ENCODE measurements around the gene PTPN20. TPM values are rescaled to one million over a fixed set of nuclear protein-coding genes. Genes with fewer than 3 reads are reported as not detected.
"Not testable (repeated sequence)": the region's sequence is repeated elsewhere in the genome, so short reads cannot be mapped to it uniquely, and the experiment has no call there.

The PTPN20 gene
- total and polyA plus RNA-seq, 2 of the 8 experiments (the other 6 are each of a cell fraction or from before 2014, with no cell fraction given) = not detected

DNA sequence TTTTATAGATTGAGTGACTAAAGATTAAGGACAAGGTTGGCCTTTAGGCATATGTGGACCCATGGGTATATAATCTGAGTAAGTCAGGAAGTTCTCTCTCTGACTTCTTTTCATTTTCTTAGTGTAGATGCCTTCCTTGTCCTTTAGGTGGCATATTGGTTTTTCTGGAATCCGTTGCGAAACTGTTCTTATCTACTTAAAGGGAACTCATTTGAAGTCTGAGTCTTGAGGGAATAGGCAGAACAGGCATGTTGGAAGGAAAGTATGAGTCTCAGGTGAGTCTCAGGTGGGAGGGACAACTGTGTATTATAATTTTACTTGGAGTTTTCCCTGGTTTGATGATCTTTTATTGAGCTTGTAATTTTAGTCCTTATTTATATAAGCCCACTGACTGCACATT, 14.6 kb downstream of the PTPN20 start:
- 29% methylated on average over 2 of the region's 2 CpGs; no CpG with 5 or more reads in 1 of the 2 experiments for WGBS, 2 experiments (ENCODE audit: extremely low coverage in 1 of 2, insufficient coverage in 1 of 2, insufficient read length in 1 of 2, insufficient replicate concordance in 2 of 2, low coverage in 1 of 2, low lambda C conversion rate in 2 of 2, missing lambda C conversion rate in 1 of 2)
- H3K56ac ChIP-seq (replicated peaks; ENCODE audit: insufficient read length, low read depth, low read length); H3K23me2 ChIP-seq (ENCODE audit: low read depth, low read length); H3K36me3 ChIP-seq (ENCODE audit: control insufficient read depth in 2 of 4, insufficient read depth in 4 of 4, low read length in 3 of 4); H4K8ac ChIP-seq (ENCODE audit: extremely low read depth, insufficient read depth, low read length); H3K4me2 ChIP-seq (ENCODE audit: insufficient read depth in 1 of 2, low read depth in 2 of 2, low read length in 2 of 2); H3K23ac ChIP-seq (ENCODE audit: insufficient read length); H3K79me2 ChIP-seq (ENCODE audit: control insufficient read depth in 1 of 2, insufficient read depth in 2 of 2, low read length in 2 of 2); CTCF ChIA-PET (ENCODE audit: partially characterized antibody); H2BK5ac ChIP-seq (ENCODE audit: low read depth, low read length); H2AFZ ChIP-seq (ENCODE audit: low read length); H3K79me1 ChIP-seq (ENCODE audit: low read depth, low read length); H3K27ac ChIP-seq (ENCODE audit: low read depth, low read length); H2BK120ac ChIP-seq (replicated peaks; ENCODE audit: low read depth, low read length); H2AK5ac ChIP-seq (ENCODE audit: low read depth, low read length); POLR2A ChIA-PET (ENCODE audit: partially characterized antibody); H3K27me3 ChIP-seq (replicated peaks in 1 of 4; ENCODE audit: control insufficient read depth in 3 of 4, extremely low read depth in 1 of 4, insufficient read depth in 3 of 4, low read length in 3 of 4); H4K5ac ChIP-seq (ENCODE audit: insufficient read length, low read depth, low read length); DNase-seq (ENCODE audit: low read depth in 1 of 2, low spot score in 2 of 2); H2BK12ac ChIP-seq (ENCODE audit: low read depth, low read length); H2BK20ac ChIP-seq (ENCODE audit: low read length); H3K14ac ChIP-seq (ENCODE audit: insufficient read length); H3K9ac ChIP-seq (replicated peaks in 1 of 4; ENCODE audit: extremely low read depth in 1 of 4, low read depth in 3 of 4, low read length in 3 of 4); H2BK15ac ChIP-seq (ENCODE audit: low read length); FAIRE-seq; H4K91ac ChIP-seq (replicated peaks; ENCODE audit: insufficient read length, low read length); H3K9me3 ChIP-seq (ENCODE audit: insufficient read depth in 2 of 2, low read depth in 1 of 2, low read length in 1 of 2); H4K20me1 ChIP-seq (replicated peaks in 1 of 2; ENCODE audit: control insufficient read depth in 1 of 2, insufficient read depth in 2 of 2, low read length in 2 of 2); H3K4me3 ChIP-seq (ENCODE audit: extremely low read depth in 1 of 4, insufficient read depth in 2 of 4, low read depth in 3 of 4, low read length in 4 of 4); H3K18ac ChIP-seq (ENCODE audit: extremely low read depth, low read length); H3K4ac ChIP-seq (replicated peaks; ENCODE audit: insufficient read length, low read depth, low read length); H3K4me1 ChIP-seq (replicated peaks in 1 of 4; ENCODE audit: control insufficient read depth in 3 of 4, insufficient read depth in 4 of 4, low read length in 3 of 4): not testable (repeated sequence)
- TF ChIP-seq CEBPB (IDR thresholded peaks at IDR 0.05; ENCODE audit: low read depth, low read length) = peak; percentile 56

GRCh38 chr10:46928810-46929209, 17.6 kb downstream of the PTPN20 start:
- CTCF ChIA-PET (ENCODE audit: partially characterized antibody); H3K36me3 ChIP-seq (ENCODE audit: control insufficient read depth in 2 of 4, insufficient read depth in 4 of 4, low read length in 3 of 4); H3K9ac ChIP-seq (replicated peaks in 1 of 4; ENCODE audit: extremely low read depth in 1 of 4, low read depth in 3 of 4, low read length in 3 of 4); H3K23me2 ChIP-seq (ENCODE audit: low read depth, low read length); H3K9me3 ChIP-seq (ENCODE audit: insufficient read depth in 2 of 2, low read depth in 1 of 2, low read length in 1 of 2); H3K14ac ChIP-seq (ENCODE audit: insufficient read length); H3K27ac ChIP-seq (ENCODE audit: low read depth, low read length); H2BK5ac ChIP-seq (ENCODE audit: low read depth, low read length); H3K4me2 ChIP-seq (ENCODE audit: insufficient read depth in 1 of 2, low read depth in 2 of 2, low read length in 2 of 2); DNase-seq (ENCODE audit: low read depth in 1 of 2, low spot score in 2 of 2); H4K91ac ChIP-seq (replicated peaks; ENCODE audit: insufficient read length, low read length); H3K4ac ChIP-seq (replicated peaks; ENCODE audit: insufficient read length, low read depth, low read length); H2AFZ ChIP-seq (ENCODE audit: low read length); H3K79me2 ChIP-seq (ENCODE audit: control insufficient read depth in 1 of 2, insufficient read depth in 2 of 2, low read length in 2 of 2); H2BK20ac ChIP-seq (ENCODE audit: low read length); H2BK120ac ChIP-seq (replicated peaks; ENCODE audit: low read depth, low read length); H2BK12ac ChIP-seq (ENCODE audit: low read depth, low read length); H3K23ac ChIP-seq (ENCODE audit: insufficient read length); H4K20me1 ChIP-seq (replicated peaks in 1 of 2; ENCODE audit: control insufficient read depth in 1 of 2, insufficient read depth in 2 of 2, low read length in 2 of 2); H3K4me3 ChIP-seq (ENCODE audit: extremely low read depth in 1 of 4, insufficient read depth in 2 of 4, low read depth in 3 of 4, low read length in 4 of 4); H2BK15ac ChIP-seq (ENCODE audit: low read length); H3K18ac ChIP-seq (ENCODE audit: extremely low read depth, low read length); H4K5ac ChIP-seq (ENCODE audit: insufficient read length, low read depth, low read length); FAIRE-seq; H3K56ac ChIP-seq (replicated peaks; ENCODE audit: insufficient read length, low read depth, low read length); H3K4me1 ChIP-seq (replicated peaks in 1 of 4; ENCODE audit: control insufficient read depth in 3 of 4, insufficient read depth in 4 of 4, low read length in 3 of 4); H3K79me1 ChIP-seq (ENCODE audit: low read depth, low read length); H2AK5ac ChIP-seq (ENCODE audit: low read depth, low read length); H3K27me3 ChIP-seq (replicated peaks in 1 of 4; ENCODE audit: control insufficient read depth in 3 of 4, extremely low read depth in 1 of 4, insufficient read depth in 3 of 4, low read length in 3 of 4); POLR2A ChIA-PET (ENCODE audit: partially characterized antibody); H4K8ac ChIP-seq (ENCODE audit: extremely low read depth, insufficient read depth, low read length): not testable (repeated sequence)
